Suppressor macrophage treated with lipopolysaccharide for 4 hours (primary cell): ENCODE results near the gene NAXD.
A peak's percentile ranks its signal among the peaks of the same experiment; 100 is the strongest.
"Not testable (repeated sequence)": the region's sequence is repeated elsewhere in the genome, so short reads cannot be mapped to it uniquely, and the experiment has no call there.

Experiments
- DNase-seq: peaks from one replicate; pipeline ENCODE4 v3.0.0-alpha.2; 2020

NAXD gene

GRCh38 chr13:110597041-110597689 is 18.2 kb upstream of the NAXD start:
- no peak for DNase-seq

GRCh38 chr13:110600261-110600819 is 15.0 kb upstream of the NAXD start:
- no peak for DNase-seq

GRCh38 chr13:110600980-110601379 is 14.4 kb upstream of the NAXD start:
- no peak for DNase-seq

- DNase-seq: no peak
These were observed 10.2 kb upstream of the NAXD start for GRCh38 chr13:110605132-110605531.

- not testable (repeated sequence) for DNase-seq
These were observed 9.1 kb upstream of the NAXD start for GRCh38 chr13:110606281-110606680.

- no peak for DNase-seq
These were observed 7.6 kb upstream of the NAXD start for GRCh38 chr13:110607675-110608224.

- DNase-seq: peak; percentile 14
These were observed 4.3 kb upstream of the NAXD start for GRCh38 chr13:110610955-110611595.

- no peak for DNase-seq
These were observed 382 bp upstream of the NAXD start for GRCh38 chr13:110615005-110615321.

GRCh38 chr13:110616103-110617101 is 1.1 kb downstream of the NAXD start:
- DNase-seq: peak; percentile 17

GRCh38 chr13:110617321-110618072 is 2.2 kb downstream of the NAXD start:
- DNase-seq: peak; percentile 9

- DNase-seq: no peak
These were observed 2.8 kb downstream of the NAXD start for GRCh38 chr13:110618167-110618566.

- no peak for DNase-seq
These were observed 3.4 kb downstream of the NAXD start for GRCh38 chr13:110618780-110619179.

GRCh38 chr13:110620596-110620995 is 5.3 kb downstream of the NAXD start:
- no peak for DNase-seq

- no peak for DNase-seq
These were observed 9.7 kb downstream of the NAXD start for GRCh38 chr13:110624766-110625756.

GRCh38 chr13:110625771-110626321 is 10.5 kb downstream of the NAXD start:
- no peak for DNase-seq

GRCh38 chr13:110626521-110626920 is 11.2 kb downstream of the NAXD start:
- DNase-seq: no peak

GRCh38 chr13:110627351-110627750 is 12.0 kb downstream of the NAXD start:
- no peak for DNase-seq

GRCh38 chr13:110627761-110628476 is 12.6 kb downstream of the NAXD start:
- DNase-seq: no peak

- no peak for DNase-seq
These were observed 13.1 kb downstream of the NAXD start for GRCh38 chr13:110628477-110628793.
